ENCODE data around the gene KRTAP2-4. TPM values are rescaled to one million over a fixed set of nuclear protein-coding genes. Genes with fewer than 3 reads are reported as not detected.

The KRTAP2-4 gene
- total and polyA plus RNA-seq, 2 of the 4 experiments (the other 2 are of a cell fraction) = not detected

DNA sequence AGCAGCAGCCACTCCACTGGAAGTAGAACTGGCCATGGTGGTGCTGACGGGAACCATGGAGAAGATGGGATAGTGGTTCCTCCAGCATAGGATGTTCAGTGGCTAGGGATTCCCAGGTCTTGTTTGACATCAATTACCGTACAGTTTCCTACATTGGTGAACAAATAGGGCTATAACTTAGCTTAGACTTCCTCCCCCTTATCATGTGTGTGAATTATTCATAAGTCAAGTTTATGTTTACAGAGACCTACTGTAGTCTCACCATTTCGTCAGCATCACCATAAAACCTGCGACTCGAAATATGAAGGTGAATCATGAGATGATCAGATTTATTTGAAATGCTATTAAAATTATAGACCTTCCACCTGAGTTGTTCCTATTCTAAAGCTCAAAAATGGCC, 6.9 kb downstream of the KRTAP2-4 start:
- BruUV-seq (replicated peaks) = no TSS peak
- Histone ChIP-seq H4K20me1 (ENCODE audit: insufficient read depth, low read length) (no peaks in the 10 kb centered on the region), H3K36me3 (ENCODE audit: control insufficient read depth, insufficient read depth, low read length) (no peaks in the 10 kb centered on the region), H2AFZ (replicated peaks; ENCODE audit: low read length, poor library complexity) (no peak overlapping the region), H2BK5ac (ENCODE audit: low read depth, low read length, poor library complexity, severe bottlenecking) (peak overlapping the region; percentile 80), H3K9me1 (ENCODE audit: insufficient read depth, low read length) (peaks cover 2% of the 10 kb centered on the region; the same call in 1 of the 2 replicates), H3K27ac (ENCODE audit: insufficient read depth, low read length) (peak overlapping the region; percentile 63), H2BK120ac (ENCODE audit: low read depth, low read length) (peak overlapping the region; percentile 95), H2AK9ac (replicated peaks; ENCODE audit: low read depth, low read length, poor library complexity) (peak overlapping the region; percentile 2), H4K5ac (ENCODE audit: low read depth, low read length) (peak overlapping the region; percentile 97), H2BK20ac (ENCODE audit: low read depth, low read length) (peak overlapping the region; percentile 96), H3K14ac (replicated peaks; ENCODE audit: low read depth, low read length) (peak overlapping the region; percentile 89), H3K4me1 (ENCODE audit: control insufficient read depth, insufficient read depth, low read length) (peaks cover 16% of the 10 kb centered on the region), H2BK15ac (ENCODE audit: low read depth, low read length) (peak overlapping the region; percentile 48), H3K4me2 (ENCODE audit: low read depth, low read length) (peak overlapping the region; percentile 13; the same call in 1 of the 2 replicates), H3K18ac (ENCODE audit: low read depth, low read length) (peak overlapping the region; percentile 99), H3K79me1 (ENCODE audit: low read depth in 1 of 2, low read length in 2 of 2) (no peaks in the 10 kb centered on the region), H3K4ac (ENCODE audit: low read depth, low read length) (peak overlapping the region; percentile 91), H3K9me3 (ENCODE audit: control insufficient read depth, insufficient read depth, low read length) (no peaks in the 10 kb centered on the region), H3K9ac (ENCODE audit: low read depth, low read length) (no peak overlapping the region; the same call in 1 of the 2 replicates), H3K27me3 (ENCODE audit: control insufficient read depth, insufficient read depth, low read length) (no peaks in the 10 kb centered on the region), H3K56ac (ENCODE audit: extremely low read depth, insufficient read depth, low read length) (peak overlapping the region; percentile 83), H4K91ac (ENCODE audit: insufficient read depth, low read depth, low read length) (peak overlapping the region; percentile 86), H3K4me3 (ENCODE audit: insufficient read depth, low read depth, low read length) (no peak overlapping the region), H4K8ac (ENCODE audit: low read depth in 2 of 2, low read length in 2 of 2) (peak overlapping the region; percentile 70 to 82), H2AK5ac (ENCODE audit: low read depth, low read length) (peak overlapping the region; percentile 85), H3K23ac (ENCODE audit: low read depth, low read length) (peak overlapping the region; percentile 60; the same call in 1 of the 2 replicates)
- ChIA-PET POLR2A (ENCODE audit: unreplicated experiment) (interaction anchor here (0.8 to 3.0 kb wide), 2 partner anchors 10 to 149 kb away, joined by 5 to 12 read pairs; no protein-coding TSS in a partner anchor), CTCF (interaction anchor here (0.7 kb wide), 1 partner anchor 255 kb away, joined by 3 read pairs; no protein-coding TSS in a partner anchor)
- TF ChIP-seq MAFK (IDR thresholded peaks at IDR 0.05; ENCODE audit: low read depth, low read length) (no peak), MAZ (IDR thresholded peaks at IDR 0.05; ENCODE audit: borderline replicate concordance, low read depth, low read length) (no peak), FOS (IDR thresholded peaks at IDR 0.05; ENCODE audit: low read depth, low read length) (no peak), RCOR1 (IDR thresholded peaks at IDR 0.05; ENCODE audit: insufficient replicate concordance, low read length) (no peak), ELK1 (IDR thresholded peaks at IDR 0.05; ENCODE audit: borderline replicate concordance, low read depth, low read length) (no peak), RAD21 (IDR thresholded peaks at IDR 0.05; ENCODE audit: low read length) (no peak), CHD1 (IDR thresholded peaks at IDR 0.05; ENCODE audit: low read depth, low read length) (no peak), BHLHE40 (IDR thresholded peaks at IDR 0.05; ENCODE audit: low read depth, low read length) (no peak), NFE2L2 (IDR thresholded peaks at IDR 0.05; ENCODE audit: low read depth, low read length) (no peak), MXI1 (IDR thresholded peaks at IDR 0.05; ENCODE audit: borderline replicate concordance, low read depth, low read length) (no peak), POLR2A (IDR thresholded peaks at IDR 0.05; ENCODE audit: low read depth, low read length) (no peak)
- TF ChIP-seq, protein P1, sequence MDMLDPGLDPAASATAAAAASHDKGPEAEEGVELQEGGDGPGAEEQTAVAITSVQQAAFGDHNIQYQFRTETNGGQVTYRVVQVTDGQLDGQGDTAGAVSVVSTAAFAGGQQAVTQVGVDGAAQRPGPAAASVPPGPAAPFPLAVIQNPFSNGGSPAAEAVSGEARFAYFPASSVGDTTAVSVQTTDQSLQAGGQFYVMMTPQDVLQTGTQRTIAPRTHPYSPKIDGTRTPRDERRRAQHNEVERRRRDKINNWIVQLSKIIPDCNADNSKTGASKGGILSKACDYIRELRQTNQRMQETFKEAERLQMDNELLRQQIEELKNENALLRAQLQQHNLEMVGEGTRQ (IDR thresholded peaks at IDR 0.05; ENCODE audit: low read depth, low read length) = no peak
- DNase-seq (peak; percentile 57), ATAC-seq (ENCODE audit: low read depth) (no peak)
- intact Hi-C loops (cut with micrococcal nuclease) = loop anchor here (5.0 kb wide), 1 partner anchor 101 kb away; no protein-coding TSS in a partner anchor
- in situ Hi-C loops (cut with MboI; ENCODE audit: low sequenced_read_pairs) = no loop called here
- dilution Hi-C loops (cut with HindIII; ENCODE audit: low sequenced_read_pairs, unreplicated experiment) = no loop called here
- no CpG with 5 or more reads among the region's 5 CpGs for WGBS, 2 experiments (ENCODE audit: extremely low coverage in 2 of 2, insufficient read length in 1 of 2)

Data from IMR-90 (cell line).